Fibroblast of skin of left quadriceps (primary cell): ENCODE data around the gene AKAP6.
A peak's percentile ranks its signal among the peaks of the same experiment; 100 is the strongest.

Experiments
- DNase-seq, 2 experiments: peaks; one replicate each; pipeline ENCODE4 v3.0.0-alpha.2; 2013; ENCODE audit warnings: low read depth in 2 of 2

AKAP6 gene

DNA sequence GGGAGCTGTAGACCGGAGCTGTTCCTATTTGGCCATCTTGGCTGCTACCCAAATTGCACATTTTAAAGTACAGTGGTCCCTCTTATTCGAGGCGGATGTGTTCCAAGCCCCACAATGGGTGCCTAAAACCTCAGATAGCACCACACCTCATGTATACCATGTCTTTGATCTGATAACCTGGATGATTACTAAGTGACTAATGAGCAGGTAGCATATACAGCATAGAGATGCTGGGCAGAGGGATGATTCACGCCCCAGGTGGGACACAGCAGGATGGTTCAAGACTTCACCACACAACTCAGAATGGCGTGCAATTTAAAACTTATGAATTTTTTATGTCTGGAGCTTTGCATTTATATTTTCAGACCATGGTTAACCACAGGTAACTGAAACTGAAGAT lies 255.0 kb downstream of the AKAP6 start:
- DNase-seq = no peak

DNA sequence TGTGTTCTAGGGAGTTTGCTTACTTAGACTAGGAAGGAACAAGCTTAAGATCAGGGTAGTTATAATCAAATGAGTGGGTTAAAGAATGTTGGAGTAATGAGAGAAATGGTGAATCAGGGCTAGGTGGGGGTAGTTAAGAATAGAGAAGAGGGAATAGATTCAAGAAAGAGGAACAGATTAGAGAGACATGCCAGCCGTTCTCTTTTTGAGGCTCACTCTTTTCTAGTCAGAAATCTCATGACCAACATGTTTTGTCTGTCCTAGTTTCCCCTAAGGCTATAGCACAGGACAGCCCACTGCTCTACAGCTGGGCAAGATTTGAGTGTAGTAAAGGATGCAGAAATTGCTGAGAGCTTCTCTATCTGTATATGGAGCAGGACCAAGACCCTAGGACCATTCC lies 258.4 kb downstream of the AKAP6 start:
- no peak for DNase-seq

DNA sequence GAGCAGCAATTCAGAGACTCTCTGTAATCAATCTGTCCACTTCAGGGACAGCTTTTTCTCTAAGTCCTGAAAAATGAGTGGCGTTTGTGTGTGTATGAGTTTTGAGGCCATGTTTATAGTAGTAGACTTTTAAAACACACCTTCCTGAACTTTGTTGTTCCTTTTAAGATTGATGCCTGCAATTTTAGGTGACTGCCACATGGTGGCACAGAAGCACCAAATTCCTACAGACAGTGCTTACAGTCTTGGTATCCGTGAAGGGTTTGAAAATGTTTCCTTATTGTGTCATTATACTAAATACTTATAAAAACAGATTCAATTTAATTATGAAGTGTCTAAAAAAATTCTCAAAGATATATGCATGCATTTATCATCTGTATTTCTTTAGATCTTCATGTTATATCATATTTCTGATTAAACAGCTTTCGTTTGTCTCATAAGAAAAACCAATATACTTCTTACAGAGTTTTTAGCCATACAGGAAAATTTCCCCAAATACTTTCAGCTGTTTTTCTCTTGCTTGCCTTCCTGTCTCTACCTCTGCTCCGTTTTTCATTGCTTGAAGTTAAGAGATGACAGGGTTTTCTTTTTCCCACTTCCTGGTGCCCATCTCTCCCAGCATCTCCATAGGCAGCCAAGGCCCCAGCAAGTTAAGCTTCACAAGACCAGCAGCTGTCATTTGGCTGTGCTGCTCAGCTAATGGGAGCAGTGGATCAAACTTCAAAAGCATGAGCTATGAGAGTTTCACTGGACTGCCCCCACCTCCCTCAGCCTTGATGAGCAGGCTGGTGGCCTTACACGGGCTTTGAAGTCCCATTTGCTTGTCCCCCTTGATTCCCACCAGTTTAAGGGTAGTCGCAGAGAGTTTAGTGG lies 259.6 kb downstream of the AKAP6 start:
- no peak for DNase-seq

DNA sequence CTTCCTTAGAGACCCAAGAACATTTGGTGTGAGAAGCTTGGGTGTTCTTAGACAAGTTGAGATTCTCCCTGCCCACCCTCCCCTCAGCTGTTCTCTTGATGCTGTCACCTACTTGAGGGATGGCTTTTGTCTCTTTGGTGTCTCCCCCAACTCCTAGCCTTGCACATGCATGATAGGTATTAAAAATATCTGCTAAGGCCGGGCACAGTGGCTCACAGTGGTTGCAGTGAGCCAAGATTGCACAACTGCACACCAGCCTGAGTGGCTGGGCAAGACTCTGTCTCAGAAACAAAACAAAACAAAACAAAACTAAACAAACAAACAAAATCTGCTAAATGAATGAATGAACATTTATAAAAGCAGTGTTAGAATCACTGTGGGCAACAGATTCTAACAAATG lies 261.1 kb downstream of the AKAP6 start:
- no peak for DNase-seq

DNA sequence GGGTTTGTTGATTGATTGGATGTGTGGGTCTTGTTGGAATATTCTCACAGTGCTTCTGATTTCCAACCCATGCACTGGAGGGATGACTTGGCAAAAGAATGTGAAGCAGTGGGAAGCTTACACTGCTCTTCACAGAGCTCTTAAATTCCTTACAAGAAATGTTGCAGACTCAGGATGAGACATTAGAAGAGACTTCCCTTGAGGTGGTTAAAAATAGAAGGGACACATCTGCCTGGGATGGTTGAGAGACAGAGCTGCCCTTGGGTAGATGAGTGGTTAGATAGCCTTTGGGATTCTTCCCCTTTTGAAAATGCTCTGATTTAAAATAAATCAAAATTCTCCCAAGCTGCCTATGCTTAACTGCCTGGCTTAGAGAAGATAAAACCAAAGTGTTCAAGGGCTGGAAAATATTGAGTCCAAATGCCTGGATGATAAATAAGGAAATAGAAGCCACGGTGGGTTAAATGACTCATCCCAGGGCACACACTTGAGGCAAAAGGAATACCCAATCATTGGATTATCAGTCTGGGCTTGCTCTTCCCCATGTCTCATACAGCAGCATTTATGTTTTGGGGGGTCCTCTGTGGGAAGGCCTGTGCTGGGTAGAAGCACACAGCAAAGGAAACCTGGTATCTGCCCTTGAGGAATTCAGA lies 264.3 kb downstream of the AKAP6 start:
- DNase-seq = peak; percentile 78 to 80

- DNase-seq = peak; percentile 88
These were observed 265.7 kb downstream of the AKAP6 start for GRCh38 chr14:32594766-32595165.

DNA sequence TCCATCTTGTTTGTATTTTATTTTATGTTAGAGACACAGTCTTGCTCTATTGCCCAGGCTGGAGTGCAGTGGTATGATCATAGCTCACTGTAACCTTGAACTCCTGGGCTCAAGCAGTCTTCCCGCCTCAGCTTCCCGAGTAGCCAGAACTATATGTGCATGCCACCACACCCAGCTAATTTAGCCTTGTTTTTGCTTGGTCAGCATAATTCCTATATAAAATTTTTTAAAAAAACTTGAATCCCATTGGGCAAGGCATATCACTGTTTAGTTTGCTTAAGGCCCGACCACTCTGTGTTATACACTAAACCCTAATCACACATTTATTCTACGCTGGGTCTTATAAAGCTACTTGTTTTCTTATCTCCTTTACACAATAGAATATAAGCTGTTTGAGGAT lies 266.4 kb downstream of the AKAP6 start:
- DNase-seq = no peak

- DNase-seq = no peak
These were observed 267.3 kb downstream of the AKAP6 start for GRCh38 chr14:32596390-32596789.

GRCh38 chr14:32597771-32598170 lies 268.7 kb downstream of the AKAP6 start:
- DNase-seq = no peak

DNA sequence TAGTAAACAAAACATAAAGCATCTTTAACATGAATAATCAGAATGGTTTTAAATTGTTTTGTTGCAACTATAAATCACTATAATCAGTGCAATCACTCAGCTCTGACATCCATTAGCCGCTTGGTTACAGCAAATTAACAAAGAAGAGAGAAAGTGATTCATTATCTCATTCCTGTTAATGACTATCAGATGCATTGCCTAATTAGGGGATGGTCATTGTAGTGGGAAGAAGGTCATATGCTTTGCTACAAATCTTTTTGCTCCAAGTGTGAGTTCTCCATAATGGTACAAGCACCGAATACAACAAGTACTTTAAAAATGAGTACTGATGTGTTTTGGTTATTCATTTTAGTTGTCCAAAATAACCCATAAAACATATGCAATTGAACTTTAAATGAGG lies 272.0 kb downstream of the AKAP6 start:
- no peak for DNase-seq

DNA sequence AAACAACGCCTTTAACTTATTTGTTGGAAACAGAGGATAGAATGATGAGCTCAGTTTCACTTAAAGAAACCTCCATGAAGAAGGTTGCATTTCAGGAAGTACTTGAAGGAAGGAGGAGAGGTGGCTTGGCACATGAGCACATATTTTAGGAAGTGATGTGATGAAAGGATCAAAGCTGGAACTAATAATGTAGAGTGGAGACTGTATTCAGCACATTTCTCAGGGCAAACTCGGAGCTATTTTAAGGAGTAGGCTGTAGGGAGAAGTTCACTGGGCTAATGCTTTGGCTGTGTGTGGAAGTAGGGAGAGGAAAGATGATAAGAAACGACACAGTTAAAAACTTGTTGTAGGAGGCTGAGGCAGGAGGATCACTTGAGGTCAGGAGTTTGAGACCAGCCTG lies 272.8 kb downstream of the AKAP6 start:
- peak; percentile 44 to 52 for DNase-seq

DNA sequence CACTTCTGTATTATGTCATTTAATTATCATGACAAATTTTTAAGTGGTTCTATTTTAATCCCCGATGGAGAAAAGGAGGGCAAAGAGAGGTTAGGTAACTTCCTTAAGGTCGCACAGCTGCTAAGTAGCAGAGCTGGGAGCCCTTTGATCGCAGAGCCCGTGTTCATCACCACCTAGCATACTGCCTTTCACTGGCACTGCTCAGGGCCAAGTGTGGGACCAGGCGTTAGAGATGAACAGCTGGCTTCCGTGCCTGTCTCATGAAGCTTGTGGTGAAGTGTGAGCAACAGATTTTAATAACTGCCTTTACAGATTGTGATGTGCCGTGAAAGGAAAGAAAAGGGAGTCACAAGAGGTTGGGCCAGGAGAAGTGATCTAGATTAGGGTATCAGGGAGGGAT lies 273.6 kb downstream of the AKAP6 start:
- no peak for DNase-seq

- no peak for DNase-seq
These were observed 275.0 kb downstream of the AKAP6 start for GRCh38 chr14:32603992-32604565.

DNA sequence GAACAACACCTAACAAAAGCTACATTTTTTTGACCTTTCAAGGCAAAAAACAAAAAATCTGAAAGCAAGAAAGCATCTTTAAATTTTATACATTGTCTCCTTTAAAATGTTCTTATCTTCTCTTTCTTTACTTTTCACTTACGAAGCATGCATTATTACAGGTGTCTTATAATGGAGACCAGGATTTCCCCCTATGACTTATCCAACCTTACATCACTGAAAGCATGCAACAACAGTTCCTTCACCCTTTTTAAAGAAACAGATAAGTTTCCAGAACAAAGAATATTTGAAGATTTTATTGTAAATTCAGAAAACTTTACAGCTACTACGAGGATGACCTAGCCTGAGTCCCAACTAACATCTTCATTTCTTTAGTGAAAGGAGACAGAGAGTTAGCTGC lies 277.2 kb downstream of the AKAP6 start:
- no peak for DNase-seq

DNA sequence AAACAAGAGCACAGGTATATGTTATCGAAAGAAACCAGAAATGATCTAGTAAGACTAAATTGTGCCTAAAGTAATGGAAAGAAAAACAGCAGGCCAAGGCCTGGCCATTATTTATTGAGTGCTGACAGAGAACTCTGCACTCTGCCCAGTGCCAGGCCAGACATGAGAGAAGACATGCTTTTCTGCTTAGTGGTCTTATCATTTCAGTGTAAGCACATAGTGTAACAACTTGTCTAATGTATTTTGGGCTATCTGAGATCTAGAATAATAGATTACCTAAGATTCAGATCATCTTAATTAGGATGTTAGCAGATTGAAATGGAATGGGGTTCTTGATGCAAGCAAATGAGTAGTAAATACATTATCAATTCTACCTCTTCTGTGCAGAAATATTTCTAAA lies 278.3 kb downstream of the AKAP6 start:
- no peak for DNase-seq

DNA sequence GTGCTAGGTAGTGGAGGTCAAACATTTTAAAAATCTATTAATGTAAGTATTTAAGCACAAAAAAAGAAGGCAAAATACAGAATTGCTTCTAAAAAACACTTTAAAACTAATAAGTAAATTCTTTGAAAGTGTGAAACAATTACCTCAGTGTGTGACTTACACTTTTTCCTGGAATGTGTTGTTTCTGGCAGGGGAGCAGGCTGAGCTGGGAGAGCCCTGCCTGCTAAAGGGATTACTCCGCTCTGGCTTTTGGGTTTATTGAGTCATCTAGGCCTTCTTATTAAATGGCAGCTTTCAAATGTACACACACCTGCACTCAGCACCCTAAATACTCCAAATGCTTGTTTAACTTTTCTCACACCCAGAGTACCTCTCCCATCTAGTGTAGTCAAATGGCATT lies 279.8 kb downstream of the AKAP6 start:
- DNase-seq = peak in 1 of 2 experiments; percentile 30

DNA sequence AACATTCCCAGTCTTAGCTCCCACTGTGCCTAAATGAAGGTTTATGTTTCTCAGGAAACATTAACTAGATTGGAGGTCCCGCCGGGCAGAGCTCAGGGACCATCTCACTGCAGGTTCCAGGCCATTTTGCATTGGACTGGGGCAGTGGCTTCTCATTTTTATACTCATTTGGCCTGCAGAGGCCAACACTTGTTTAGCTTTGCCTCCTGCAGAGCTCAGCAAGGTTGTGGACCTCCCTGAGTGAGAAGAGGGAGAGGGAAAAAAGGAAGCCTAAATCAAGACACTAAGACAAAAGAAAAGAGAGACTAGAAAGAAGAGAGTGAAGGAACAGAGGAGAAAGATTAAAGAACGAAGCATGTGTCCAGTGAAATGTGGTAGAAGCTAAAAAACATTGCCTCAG lies 280.3 kb downstream of the AKAP6 start:
- no peak for DNase-seq

- DNase-seq = peak; percentile 87 to 88
These were observed 282.7 kb downstream of the AKAP6 start for GRCh38 chr14:32611752-32612151.

DNA sequence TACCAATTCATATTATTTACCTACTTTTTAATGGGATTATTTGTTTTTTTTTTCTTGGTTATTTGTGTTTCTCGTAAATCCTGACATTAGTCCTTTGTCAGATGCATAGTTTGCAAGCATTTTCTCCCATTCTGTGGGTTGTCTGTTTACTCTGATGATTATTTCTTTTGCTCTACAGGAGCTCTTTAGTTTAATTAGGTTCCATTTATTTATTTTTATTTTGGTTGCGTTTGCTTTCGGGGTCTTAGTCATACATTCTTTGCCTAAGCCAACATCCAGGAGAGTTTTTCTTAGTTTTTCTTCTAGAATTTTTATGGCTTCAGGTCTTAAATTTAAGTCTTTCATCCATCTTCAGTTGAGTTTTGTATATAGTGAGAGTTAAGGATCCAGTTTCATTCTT lies 289.9 kb downstream of the AKAP6 start:
- DNase-seq = no peak

DNA sequence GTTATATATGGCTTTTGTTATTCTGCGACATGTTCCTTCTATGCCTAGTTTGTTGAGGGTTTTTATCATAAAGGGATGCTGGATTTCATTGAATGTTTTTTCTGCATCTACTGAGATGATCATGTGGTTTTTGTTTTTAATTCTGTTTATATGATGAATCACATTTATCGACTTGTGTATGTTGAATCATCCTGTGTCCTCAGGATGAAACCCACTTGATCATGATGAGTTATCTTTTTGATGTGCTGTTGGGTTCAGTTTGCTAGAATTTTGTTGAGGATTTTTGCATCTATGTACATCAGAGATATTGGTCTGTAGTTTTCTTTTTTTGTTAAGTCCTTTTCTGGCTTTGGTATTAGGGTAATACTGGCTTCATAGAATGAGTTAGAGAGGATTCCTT lies 291.2 kb downstream of the AKAP6 start:
- peak; percentile 30 to 33 for DNase-seq

DNA sequence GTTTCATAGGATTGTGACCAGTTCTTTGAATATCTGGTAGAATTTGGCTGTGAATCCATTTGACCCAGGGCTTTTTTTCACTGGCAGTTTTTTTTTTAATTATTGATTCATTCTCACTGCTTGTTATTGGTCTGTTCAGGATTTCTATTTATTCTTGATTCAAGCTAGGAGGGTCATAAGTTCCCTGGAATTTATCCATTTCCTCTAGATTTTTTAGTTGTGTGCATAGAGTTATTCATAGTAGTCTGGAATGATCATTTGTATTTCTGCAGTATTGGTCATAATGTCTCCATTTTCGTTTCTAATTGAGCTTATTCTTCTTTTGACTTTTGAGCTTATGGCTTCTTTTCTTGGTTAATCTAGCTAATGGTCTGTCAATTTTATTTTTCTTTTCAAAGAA lies 291.6 kb downstream of the AKAP6 start:
- DNase-seq = peak; percentile 23 to 25

DNA sequence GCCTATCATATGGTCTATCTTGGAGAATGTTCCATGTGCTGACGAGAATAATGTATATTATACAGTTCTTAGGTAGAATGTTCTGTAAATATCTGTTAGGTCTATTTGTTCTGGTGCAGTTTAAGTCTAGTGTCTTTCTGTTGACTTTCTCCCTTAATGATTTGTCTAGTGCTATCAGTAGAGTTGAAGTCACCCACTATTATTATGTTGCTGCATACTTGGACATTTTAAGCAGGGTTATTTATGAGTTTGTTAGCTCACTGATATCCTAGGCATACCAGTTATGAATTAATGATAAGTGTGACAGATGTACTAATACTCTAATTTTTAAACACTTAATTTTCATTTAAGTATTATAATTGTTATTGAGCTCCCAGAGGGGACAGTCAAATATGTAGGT lies 292.5 kb downstream of the AKAP6 start:
- DNase-seq = no peak

- no peak for DNase-seq
These were observed 293.6 kb downstream of the AKAP6 start for GRCh38 chr14:32622742-32623141.
